NCI-H345 treated with DMSO at 0.1 percent for 48 hours (cell line): Measurements from ENCODE around the gene KCNC1.

Source experiments
- DNase-seq: peaks from one replicate; lab custom pipeline; 2025; ENCODE audit not compliant: unreplicated experiment; lab: John Stamatoyannopoulos, UW

KCNC1 gene

GRCh38 chr11:17816232-17816931 is 81.8 kb downstream of the KCNC1 start:
- no peak for DNase-seq

- no peak for DNase-seq
Measured at GRCh38 chr11:17821648-17822400, 87.2 kb downstream of the KCNC1 start.

- DNase-seq = no peak
Measured at GRCh38 chr11:17822401-17822781, 87.8 kb downstream of the KCNC1 start.

GRCh38 chr11:17827006-17827405 is 92.4 kb downstream of the KCNC1 start:
- DNase-seq = peak; percentile 11

- DNase-seq = no peak
Measured at GRCh38 chr11:17828311-17828751, 93.8 kb downstream of the KCNC1 start.

GRCh38 chr11:17831228-17831627 is 96.6 kb downstream of the KCNC1 start:
- no peak for DNase-seq

GRCh38 chr11:17831883-17832282 is 97.3 kb downstream of the KCNC1 start:
- no peak for DNase-seq
